HL-60 (cell line): ENCODE measurements around the gene NAV2.

Experiments
- DNase-seq, 2 experiments: peaks; one replicate each; pipeline ENCODE4 v3.0.0-alpha.2; 2010 to 2020; ENCODE audit warnings: low read depth in 1 of 2, low spot score in 1 of 2
- H3K27ac ChIP-seq: fragments of 250-450 bp; sonication (Bioruptor Pico); replicated peaks from 2 replicates; pipeline ENCODE4 v1.5.1; 2020; ENCODE audit warnings: mild to moderate bottlenecking, moderate library complexity
- H3K27me3 ChIP-seq: fragments of 250-450 bp; sonication (Bioruptor Pico); 2 replicates; pipeline ENCODE4 v1.5.1; 2021; ENCODE audit warnings: mild to moderate bottlenecking, moderate library complexity; ENCODE audit not compliant: insufficient read depth, poor library complexity, severe bottlenecking
- H3K4me3 ChIP-seq: replicated peaks from 2 replicates; pipeline ENCODE4 v1.5.1; 2011; ENCODE audit warnings: mild to moderate bottlenecking, control low read depth, low read length; ENCODE audit not compliant: insufficient read depth
- CTCF ChIP-seq: IDR thresholded peaks from one replicate; pipeline ENCODE4 v1.5.1; 2011; ENCODE audit warnings: low read length, control low read depth, inconsistent platforms; ENCODE audit not compliant: insufficient read depth
- GABPA ChIP-seq: IDR thresholded peaks from 2 replicates; pipeline ENCODE4 v1.6.1; 2012; ENCODE audit warnings: low read depth
- POLR2AphosphoS5 ChIP-seq: IDR thresholded peaks from 2 replicates; pipeline ENCODE4 v1.6.1; 2012; ENCODE audit warnings: low read depth
- REST ChIP-seq: IDR thresholded peaks from 2 replicates; pipeline ENCODE4 v1.6.1; 2012; ENCODE audit warnings: low read depth; ENCODE audit not compliant: insufficient replicate concordance
- SPI1 ChIP-seq: IDR thresholded peaks from 2 replicates; pipeline ENCODE4 v1.6.1; 2012; ENCODE audit warnings: low read depth, mild to moderate bottlenecking, borderline replicate concordance

Gene NAV2

GRCh38 chr11:20158597-20159257, 446.1 kb downstream of the NAV2 start:
- Histone ChIP-seq H3K4me3 (no peak overlapping the region), H3K27ac (no peak overlapping the region), H3K27me3 (peaks cover 62% of the 10 kb centered on the region)
- peak; percentile 91 for TF ChIP-seq REST
- no peak for TF ChIP-seq SPI1
- DNase-seq, result no peak

GRCh38 chr11:20159466-20160381, 447.1 kb downstream of the NAV2 start:
- TF ChIP-seq GABPA (no peak), SPI1 (no peak), REST (no peak), POLR2AphosphoS5 (no peak), CTCF (no peak)
- peaks cover 71% of the 10 kb centered on the region for H3K27me3 ChIP-seq
- no peak overlapping the region for H3K27ac ChIP-seq
- no peak overlapping the region for H3K4me3 ChIP-seq
- no peak for DNase-seq

DNA sequence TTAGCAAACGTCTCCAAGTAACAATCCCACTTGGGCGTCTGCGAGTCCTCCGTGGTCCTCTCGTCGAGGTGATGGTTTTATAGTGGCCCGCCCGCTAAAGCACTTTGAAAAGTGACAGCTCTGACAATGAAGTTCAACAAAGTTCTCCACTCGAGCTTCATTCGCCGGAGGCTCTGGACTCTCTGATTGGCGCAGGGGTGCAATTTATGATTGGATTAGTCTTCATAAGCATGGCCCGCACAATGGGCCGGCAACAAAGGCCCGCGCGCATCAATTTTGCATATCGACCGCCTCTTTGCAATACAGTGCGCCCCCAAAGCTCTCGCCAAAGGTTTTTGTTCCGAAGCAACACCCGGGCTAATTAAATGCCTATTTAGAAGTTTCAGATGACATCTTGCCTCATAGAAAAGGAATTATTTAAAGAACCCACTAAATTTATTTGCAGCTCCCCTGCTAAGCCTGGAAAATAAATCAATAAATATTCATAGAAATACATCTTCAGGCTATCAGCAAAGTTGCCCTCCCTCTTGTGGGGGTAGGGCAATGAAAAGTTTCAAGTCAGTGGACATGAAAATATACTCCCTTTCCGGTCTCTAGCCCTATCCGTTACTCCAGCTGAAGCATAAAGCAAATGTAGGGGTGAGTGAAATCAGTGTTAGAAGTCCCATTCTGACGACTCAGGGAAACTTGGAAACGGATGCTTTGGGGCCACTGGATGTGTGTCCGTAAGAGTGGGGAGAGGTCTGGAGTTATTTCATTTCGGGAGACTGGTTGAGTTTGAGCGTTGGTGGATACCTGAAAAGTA, 448.0 kb downstream of the NAV2 start, which contains the start of gene DBX1:
Gene DBX1 (minus strand): TSS at position 51 of the 805 bp plus-strand sequence. CDS start 151 bp downstream, outside the sequence.
- no peak for DNase-seq
- no peak for TF ChIP-seq GABPA
- no peak for TF ChIP-seq POLR2AphosphoS5
- no peak for TF ChIP-seq REST
- no peak for TF ChIP-seq SPI1
- no peak for TF ChIP-seq CTCF
- H3K27me3 ChIP-seq, result peaks cover 73% of the 10 kb centered on the region
- H3K27ac ChIP-seq, result no peak within 1 kb of the TSS
- no peak within 1 kb of the TSS for H3K4me3 ChIP-seq
